ENCODE results near the gene TMEM229B.

DNA sequence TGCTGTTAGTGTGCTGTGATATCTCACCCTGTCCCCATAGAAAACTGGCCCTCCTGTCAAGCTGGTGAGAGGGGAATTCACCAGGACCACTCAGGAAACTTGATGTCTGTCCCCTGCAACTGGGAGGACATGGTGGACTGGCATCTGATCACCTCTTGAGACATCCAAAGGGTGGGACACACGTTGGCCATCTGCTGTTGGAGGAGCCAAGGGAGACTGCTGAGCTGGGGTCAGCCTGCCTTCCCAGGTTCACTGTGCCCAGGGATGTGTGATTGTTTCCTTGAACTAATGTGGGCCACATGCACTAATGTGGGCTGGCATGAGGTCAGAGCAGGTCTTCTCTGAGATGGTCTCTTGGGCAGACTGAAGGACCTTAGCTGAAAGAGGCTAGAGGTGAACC, 16.7 kb upstream of the TMEM229B start:
- TF ChIP-seq SMC3 (IDR thresholded peaks at IDR 0.05; ENCODE audit: low read depth, low read length) (no peak), YY1 (IDR thresholded peaks at IDR 0.05; ENCODE audit: low read depth) (no peak), POLR2AphosphoS5 (IDR thresholded peaks at IDR 0.05; ENCODE audit: low read depth, low read length) (no peak), EP300 (IDR thresholded peaks at IDR 0.05; ENCODE audit: borderline replicate concordance in 1 of 2, low read depth in 1 of 2, low read length in 1 of 2) (no peak), FOSL2 (IDR thresholded peaks at IDR 0.05; ENCODE audit: borderline replicate concordance, low read depth) (no peak), TAF1 (IDR thresholded peaks at IDR 0.05; ENCODE audit: borderline replicate concordance, low read depth, low read length) (no peak), RXRA (IDR thresholded peaks at IDR 0.05; ENCODE audit: borderline replicate concordance, low read depth) (no peak), NFIC (IDR thresholded peaks at IDR 0.05; ENCODE audit: borderline replicate concordance) (no peak), TEAD4 (IDR thresholded peaks at IDR 0.05; ENCODE audit: borderline replicate concordance, insufficient read depth) (no peak)
- TF ChIP-seq, protein P1, sequence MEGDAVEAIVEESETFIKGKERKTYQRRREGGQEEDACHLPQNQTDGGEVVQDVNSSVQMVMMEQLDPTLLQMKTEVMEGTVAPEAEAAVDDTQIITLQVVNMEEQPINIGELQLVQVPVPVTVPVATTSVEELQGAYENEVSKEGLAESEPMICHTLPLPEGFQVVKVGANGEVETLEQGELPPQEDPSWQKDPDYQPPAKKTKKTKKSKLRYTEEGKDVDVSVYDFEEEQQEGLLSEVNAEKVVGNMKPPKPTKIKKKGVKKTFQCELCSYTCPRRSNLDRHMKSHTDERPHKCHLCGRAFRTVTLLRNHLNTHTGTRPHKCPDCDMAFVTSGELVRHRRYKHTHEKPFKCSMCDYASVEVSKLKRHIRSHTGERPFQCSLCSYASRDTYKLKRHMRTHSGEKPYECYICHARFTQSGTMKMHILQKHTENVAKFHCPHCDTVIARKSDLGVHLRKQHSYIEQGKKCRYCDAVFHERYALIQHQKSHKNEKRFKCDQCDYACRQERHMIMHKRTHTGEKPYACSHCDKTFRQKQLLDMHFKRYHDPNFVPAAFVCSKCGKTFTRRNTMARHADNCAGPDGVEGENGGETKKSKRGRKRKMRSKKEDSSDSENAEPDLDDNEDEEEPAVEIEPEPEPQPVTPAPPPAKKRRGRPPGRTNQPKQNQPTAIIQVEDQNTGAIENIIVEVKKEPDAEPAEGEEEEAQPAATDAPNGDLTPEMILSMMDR (IDR thresholded peaks at IDR 0.05) = no peak
- TF ChIP-seq, protein P2, sequence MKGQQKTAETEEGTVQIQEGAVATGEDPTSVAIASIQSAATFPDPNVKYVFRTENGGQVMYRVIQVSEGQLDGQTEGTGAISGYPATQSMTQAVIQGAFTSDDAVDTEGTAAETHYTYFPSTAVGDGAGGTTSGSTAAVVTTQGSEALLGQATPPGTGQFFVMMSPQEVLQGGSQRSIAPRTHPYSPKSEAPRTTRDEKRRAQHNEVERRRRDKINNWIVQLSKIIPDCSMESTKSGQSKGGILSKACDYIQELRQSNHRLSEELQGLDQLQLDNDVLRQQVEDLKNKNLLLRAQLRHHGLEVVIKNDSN (IDR thresholded peaks at IDR 0.05; ENCODE audit: borderline replicate concordance, low read depth) = no peak
- TF ChIP-seq, protein P3, sequence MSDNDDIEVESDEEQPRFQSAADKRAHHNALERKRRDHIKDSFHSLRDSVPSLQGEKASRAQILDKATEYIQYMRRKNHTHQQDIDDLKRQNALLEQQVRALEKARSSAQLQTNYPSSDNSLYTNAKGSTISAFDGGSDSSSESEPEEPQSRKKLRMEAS (IDR thresholded peaks at IDR 0.05; ENCODE audit: low read depth) = no peak
- TF ChIP-seq, protein P4, sequence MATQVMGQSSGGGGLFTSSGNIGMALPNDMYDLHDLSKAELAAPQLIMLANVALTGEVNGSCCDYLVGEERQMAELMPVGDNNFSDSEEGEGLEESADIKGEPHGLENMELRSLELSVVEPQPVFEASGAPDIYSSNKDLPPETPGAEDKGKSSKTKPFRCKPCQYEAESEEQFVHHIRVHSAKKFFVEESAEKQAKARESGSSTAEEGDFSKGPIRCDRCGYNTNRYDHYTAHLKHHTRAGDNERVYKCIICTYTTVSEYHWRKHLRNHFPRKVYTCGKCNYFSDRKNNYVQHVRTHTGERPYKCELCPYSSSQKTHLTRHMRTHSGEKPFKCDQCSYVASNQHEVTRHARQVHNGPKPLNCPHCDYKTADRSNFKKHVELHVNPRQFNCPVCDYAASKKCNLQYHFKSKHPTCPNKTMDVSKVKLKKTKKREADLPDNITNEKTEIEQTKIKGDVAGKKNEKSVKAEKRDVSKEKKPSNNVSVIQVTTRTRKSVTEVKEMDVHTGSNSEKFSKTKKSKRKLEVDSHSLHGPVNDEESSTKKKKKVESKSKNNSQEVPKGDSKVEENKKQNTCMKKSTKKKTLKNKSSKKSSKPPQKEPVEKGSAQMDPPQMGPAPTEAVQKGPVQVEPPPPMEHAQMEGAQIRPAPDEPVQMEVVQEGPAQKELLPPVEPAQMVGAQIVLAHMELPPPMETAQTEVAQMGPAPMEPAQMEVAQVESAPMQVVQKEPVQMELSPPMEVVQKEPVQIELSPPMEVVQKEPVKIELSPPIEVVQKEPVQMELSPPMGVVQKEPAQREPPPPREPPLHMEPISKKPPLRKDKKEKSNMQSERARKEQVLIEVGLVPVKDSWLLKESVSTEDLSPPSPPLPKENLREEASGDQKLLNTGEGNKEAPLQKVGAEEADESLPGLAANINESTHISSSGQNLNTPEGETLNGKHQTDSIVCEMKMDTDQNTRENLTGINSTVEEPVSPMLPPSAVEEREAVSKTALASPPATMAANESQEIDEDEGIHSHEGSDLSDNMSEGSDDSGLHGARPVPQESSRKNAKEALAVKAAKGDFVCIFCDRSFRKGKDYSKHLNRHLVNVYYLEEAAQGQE (IDR thresholded peaks at IDR 0.05; ENCODE audit: low read depth, low read length) = no peak

Measured in SK-N-SH (cell line).